Measurements from ENCODE around the gene METRN.

METRN gene

GRCh38 chr16:714558-715476 lies at the start of gene METRN:
METRN (plus strand) TSS chr16:715118; CDS start chr16:715290, 172 bp downstream.
- peak; percentile 32 to 93 (median 84) for DNase-seq

- no peak for DNase-seq
Measured at GRCh38 chr16:666572-666971, 48.3 kb upstream of the METRN start.

- DNase-seq = no peak
Measured at GRCh38 chr16:667113-667779, 47.7 kb upstream of the METRN start.

- peak in 57 of 58 donors; percentile 12 to 93 (median 84) for DNase-seq
Measured at GRCh38 chr16:667780-668518, 47.0 kb upstream of the METRN start, which contains the start of gene RHOT2. RHOT2 (plus strand) TSS chr16:668132; CDS start chr16:668200, 68 bp downstream.

- DNase-seq = no peak
Measured at GRCh38 chr16:668519-669171, 46.3 kb upstream of the METRN start.

- DNase-seq = no peak
Measured at GRCh38 chr16:669666-670065, 45.3 kb upstream of the METRN start.

- no peak for DNase-seq
Measured at GRCh38 chr16:670485-671352, 44.2 kb upstream of the METRN start.

- no peak for DNase-seq
Measured at GRCh38 chr16:671353-672131, 43.4 kb upstream of the METRN start.

GRCh38 chr16:672371-672770 lies 42.5 kb upstream of the METRN start:
- DNase-seq = no peak

GRCh38 chr16:672851-673250 lies 42.1 kb upstream of the METRN start:
- DNase-seq = no peak

GRCh38 chr16:673399-673991 lies 41.4 kb upstream of the METRN start:
- DNase-seq = no peak

GRCh38 chr16:674214-674881 lies 40.6 kb upstream of the METRN start:
- DNase-seq = no peak

GRCh38 chr16:674968-675883 lies 39.7 kb upstream of the METRN start, which contains the start of gene RHBDL1:
RHBDL1 (plus strand) TSS chr16:675671; CDS start chr16:675791, 120 bp downstream.
- DNase-seq = peak in 43 of 58 donors; percentile 10 to 67 (median 41)

- peak in 2 of 58 donors; percentile 29 to 33 for DNase-seq
Measured at GRCh38 chr16:675884-676564, 38.9 kb upstream of the METRN start.

- DNase-seq = no peak
Measured at GRCh38 chr16:676565-676902, 38.4 kb upstream of the METRN start.

- DNase-seq = no peak
Measured at GRCh38 chr16:676913-677312, 38.0 kb upstream of the METRN start.

Measured in anterior cingulate cortex (tissue), 58 donors.